ENCODE results near the gene EFNA2. TPM values are rescaled to one million over a fixed set of nuclear protein-coding genes. Genes with fewer than 3 reads are reported as not detected.
"Not testable (repeated sequence)": the region's sequence is repeated elsewhere in the genome, so short reads cannot be mapped to it uniquely, and the experiment has no call there.

EFNA2 gene
- total RNA-seq, 1 donor from 2014 or later: not detected

- intact Hi-C loops (cut with DNase I); DNase-seq (ENCODE audit: missing footprints); ATAC-seq: not testable (repeated sequence)
Observed at GRCh38 chr19:1305354-1305753, 19.7 kb downstream of the EFNA2 start.

GRCh38 chr19:1307320-1307719, 21.6 kb downstream of the EFNA2 start:
- DNase-seq (ENCODE audit: missing footprints): no peak
- intact Hi-C loops (cut with DNase I): no loop called here

GRCh38 chr19:1307755-1308303, 22.2 kb downstream of the EFNA2 start:
- ATAC-seq (no peak), DNase-seq (ENCODE audit: missing footprints) (no peak)
- intact Hi-C loops (cut with DNase I): no loop called here

More at GRCh38 chr19:1307320-1307719, 21.6 kb downstream of the EFNA2 start:
- no peak for ATAC-seq

- intact Hi-C loops (cut with DNase I): no loop called here
- DNase-seq (ENCODE audit: missing footprints) (no peak), ATAC-seq (no peak)
Observed at GRCh38 chr19:1308718-1309117, 23.0 kb downstream of the EFNA2 start.

GRCh38 chr19:1309977-1310852, 24.5 kb downstream of the EFNA2 start:
- intact Hi-C loops (cut with DNase I): no loop called here
- ATAC-seq (no peak), DNase-seq (ENCODE audit: missing footprints) (no peak)

- no peak for ATAC-seq
- intact Hi-C loops (cut with DNase I): no loop called here
- DNase-seq (ENCODE audit: missing footprints): no peak
Observed at GRCh38 chr19:1310853-1311180, 25.1 kb downstream of the EFNA2 start.

GRCh38 chr19:1311543-1312091, 25.9 kb downstream of the EFNA2 start:
- intact Hi-C loops (cut with DNase I): no loop called here

GRCh38 chr19:1312767-1313694, 27.4 kb downstream of the EFNA2 start:
- DNase-seq (ENCODE audit: missing footprints): no peak
- intact Hi-C loops (cut with DNase I): no loop called here
- ATAC-seq: no peak

More at GRCh38 chr19:1311543-1312091, 25.9 kb downstream of the EFNA2 start:
- DNase-seq (ENCODE audit: missing footprints) (no peak), ATAC-seq (no peak)

- intact Hi-C loops (cut with DNase I): no loop called here
- DNase-seq (ENCODE audit: missing footprints) (no peak), ATAC-seq (no peak)
Observed at GRCh38 chr19:1313695-1314613, 28.3 kb downstream of the EFNA2 start.

GRCh38 chr19:1315470-1316166, 29.9 kb downstream of the EFNA2 start:
- intact Hi-C loops (cut with DNase I): loop anchor here (5.0 kb wide), 1 partner anchor 37 kb away; a partner anchor contains a TSS
- ATAC-seq (peak; percentile 86), DNase-seq (ENCODE audit: missing footprints) (peak; percentile 79)

GRCh38 chr19:1316466-1316865, 30.8 kb downstream of the EFNA2 start:
- intact Hi-C loops (cut with DNase I): loop anchor here (5.0 kb wide), 1 partner anchor 36 kb away; a partner anchor contains a TSS
- ATAC-seq: no peak
- DNase-seq (ENCODE audit: missing footprints): no peak

- DNase-seq (ENCODE audit: missing footprints): no peak
- intact Hi-C loops (cut with DNase I): loop anchor here (5.0 kb wide), 1 partner anchor 35 kb away; a partner anchor contains a TSS
Observed at GRCh38 chr19:1317274-1318003, 31.8 kb downstream of the EFNA2 start.

GRCh38 chr19:1318678-1319471, 33.2 kb downstream of the EFNA2 start:
- DNase-seq (ENCODE audit: missing footprints): no peak
- intact Hi-C loops (cut with DNase I): loop anchor here (5.0 kb wide), 1 partner anchor 33 kb away; a partner anchor contains a TSS
- no peak for ATAC-seq

More at GRCh38 chr19:1317274-1318003, 31.8 kb downstream of the EFNA2 start:
- ATAC-seq: no peak

GRCh38 chr19:1320282-1320650, 34.6 kb downstream of the EFNA2 start:
- intact Hi-C loops (cut with DNase I); ATAC-seq: not testable (repeated sequence)

GRCh38 chr19:1321539-1321938, 35.9 kb downstream of the EFNA2 start:
- ATAC-seq (no peak), DNase-seq (ENCODE audit: missing footprints) (no peak)
- intact Hi-C loops (cut with DNase I): no loop called here

More at GRCh38 chr19:1320282-1320650, 34.6 kb downstream of the EFNA2 start:
- DNase-seq (ENCODE audit: missing footprints): not testable (repeated sequence)
